Spinal cord (tissue), 10 donors: ENCODE data around the gene RPS17. TPM values are rescaled to one million over a fixed set of nuclear protein-coding genes. Genes with fewer than 3 reads are reported as not detected.
A peak's percentile ranks its signal among the peaks of the same experiment; 100 is the strongest.
"Not testable (repeated sequence)": the region's sequence is repeated elsewhere in the genome, so short reads cannot be mapped to it uniquely, and the experiment has no call there.

Experiments used
- DNase-seq, 6 donors: peaks; one replicate each; pipeline versions ENCODE4 v3.0.0 to v3.0.0-alpha.2; 2013 to 2015; ENCODE audit warnings: low spot score in 6 of 6, low read depth in 4 of 6
- H3K27ac ChIP-seq: one replicate; pipeline ENCODE4 v1.5.1; 2013; ENCODE audit warnings: low read depth, low read length, control low read depth
- H3K27me3 ChIP-seq: one replicate; pipeline ENCODE4 v1.6.1; 2013; ENCODE audit warnings: low read length; ENCODE audit not compliant: control insufficient read depth, insufficient read depth
- H3K36me3 ChIP-seq: one replicate; pipeline ENCODE4 v1.6.1; 2013; ENCODE audit warnings: low read length; ENCODE audit not compliant: control insufficient read depth, insufficient read depth
- H3K4me1 ChIP-seq: one replicate; pipeline ENCODE4 v1.6.1; 2013; ENCODE audit warnings: low read length; ENCODE audit not compliant: control insufficient read depth, insufficient read depth
- H3K4me3 ChIP-seq: one replicate; pipeline ENCODE4 v1.5.1; 2013; ENCODE audit warnings: low read depth, low read length, control low read depth
- H3K9me3 ChIP-seq: one replicate; pipeline ENCODE4 v1.6.1; 2013; ENCODE audit warnings: low read length; ENCODE audit not compliant: control insufficient read depth, insufficient read depth
- WGBS: methylation state at CpG from one replicate; pipeline ENCODE4 v1.1.5; 2013; ENCODE audit warnings: missing lambda C conversion rate; ENCODE audit not compliant: insufficient coverage; 5-methylcytosine and 5-hydroxymethylcytosine counted together
- polyA plus RNA-seq, 2 donors: library from polyadenylated mRNA; unstranded; fragments of 120-200 nt; gene quantifications; one replicate each; pipeline ENCODE4 v1.2.1, GENCODE V29; 2013; ENCODE audit not compliant: insufficient read length in 2 of 2
- total RNA-seq, 2 donors: library from RNA; depleted of rRNA in 1 of 2; stranded (reverse); fragments of 120-200 nt in 1 of 2; fragments of >200 nt in 1 of 2; gene quantifications; one replicate each; pipeline versions ENCODE4 v1.2.3 to v1.2.4, GENCODE V29; 2013 to 2014
- donor health status: healthy.

Gene RPS17
- total and polyA plus RNA-seq, 4 donors = 815 to 2,786 (median 1,234) TPM

DNA sequence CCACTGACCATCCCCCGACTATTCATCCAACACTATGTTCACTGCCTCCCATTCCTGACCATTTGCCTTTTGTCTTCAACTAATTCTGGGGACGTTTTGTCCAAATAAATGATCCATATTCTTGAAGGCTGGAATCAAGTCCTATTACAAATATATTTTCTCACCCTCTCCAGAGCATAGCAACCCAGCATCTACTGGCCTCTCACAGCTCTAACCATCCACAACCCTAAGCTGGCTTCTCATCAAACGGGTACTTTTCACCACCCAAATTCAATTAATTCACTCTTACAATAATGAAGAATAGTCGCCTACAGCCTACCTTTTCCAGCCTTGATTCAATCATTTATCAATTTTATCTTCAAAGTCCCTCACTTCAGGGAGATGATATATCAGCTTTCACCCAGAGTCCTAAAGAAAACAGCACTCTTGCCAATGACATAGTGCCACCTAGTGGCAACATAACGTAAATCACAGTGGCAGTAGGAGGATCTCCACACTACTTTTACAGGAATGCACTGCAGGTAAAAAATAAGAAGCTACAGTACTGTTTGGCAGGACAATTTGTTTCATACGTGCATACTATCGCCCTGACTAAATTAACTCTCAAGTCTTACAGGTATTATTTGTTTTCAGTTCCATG is 37.4 kb downstream of the RPS17 start:
- H3K27ac ChIP-seq, H3K4me1 ChIP-seq, H3K9me3 ChIP-seq, DNase-seq, H3K36me3 ChIP-seq, H3K4me3 ChIP-seq, H3K27me3 ChIP-seq: not testable (repeated sequence)
- WGBS = 100% methylated on average over 1 of the region's 7 CpGs

DNA sequence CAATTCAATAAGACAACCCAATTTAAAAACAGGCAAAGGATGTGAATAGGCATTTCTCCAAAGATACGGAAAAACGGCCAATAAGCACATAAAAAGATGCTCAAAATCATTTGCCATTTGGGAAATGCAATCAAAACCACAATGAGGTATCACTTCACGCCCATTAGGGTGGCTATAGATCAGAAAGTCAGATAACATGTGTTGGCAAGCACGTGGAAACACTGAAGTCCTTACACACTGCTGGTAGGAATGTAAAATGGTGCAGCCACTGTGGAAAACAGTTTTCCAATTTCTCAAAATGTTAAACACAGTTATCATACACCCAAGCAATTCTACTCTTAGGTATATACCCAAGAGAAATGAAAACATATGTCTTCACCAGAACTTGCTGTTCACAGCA is 39.5 kb downstream of the RPS17 start:
- not testable (repeated sequence) for H3K4me3 ChIP-seq, H3K36me3 ChIP-seq, H3K4me1 ChIP-seq, H3K9me3 ChIP-seq, H3K27me3 ChIP-seq, H3K27ac ChIP-seq
- peak in 1 of 6 donors; percentile 1 for DNase-seq
- WGBS = no CpG with 5 or more reads among the region's 4 CpGs

DNA sequence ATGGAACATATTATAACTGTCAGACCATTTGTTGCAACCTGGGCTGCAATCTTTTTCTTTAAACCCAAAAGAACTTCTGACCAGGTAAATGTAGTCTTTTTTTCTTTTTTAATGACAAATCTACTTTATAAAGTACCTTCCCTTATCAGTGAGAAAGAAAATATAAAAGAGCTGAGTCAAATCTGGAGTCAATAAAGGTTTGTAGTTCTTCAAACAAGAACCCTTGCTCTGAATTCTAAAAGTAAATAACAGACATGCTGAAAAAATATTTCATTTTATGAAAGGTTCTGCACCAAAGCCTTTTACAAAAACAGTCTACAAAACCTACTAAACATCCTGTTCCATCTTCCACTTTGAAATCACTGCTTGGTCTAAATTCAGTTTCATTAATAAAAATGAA is 42.3 kb downstream of the RPS17 start:
- H3K27me3 ChIP-seq, H3K4me1 ChIP-seq, H3K36me3 ChIP-seq, H3K9me3 ChIP-seq, DNase-seq, H3K4me3 ChIP-seq, H3K27ac ChIP-seq: not testable (repeated sequence)

DNA sequence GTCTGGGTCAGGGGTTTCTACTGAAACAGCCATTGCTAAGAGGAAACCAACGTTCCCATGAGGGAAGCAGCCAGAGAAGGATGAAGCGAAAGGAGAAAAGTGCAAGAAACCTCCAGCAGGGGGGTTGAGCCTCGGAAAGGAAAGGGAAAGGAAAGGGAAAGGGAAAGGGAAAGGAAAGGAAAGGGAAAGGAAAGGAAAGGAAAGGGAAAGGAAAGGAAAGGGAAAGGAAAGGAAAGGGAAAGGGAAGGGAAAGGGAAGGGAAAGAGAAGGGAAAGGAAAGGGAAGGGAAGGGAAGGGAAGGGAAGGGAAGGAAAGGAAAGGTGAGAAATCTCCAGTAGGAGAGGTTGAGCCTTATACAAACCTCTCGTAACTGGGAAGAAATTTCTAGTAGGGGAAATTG is 52.0 kb downstream of the RPS17 start:
- 75% methylated on average over 3 of the region's 4 CpGs for WGBS
- not testable (repeated sequence) for H3K4me1 ChIP-seq, H3K4me3 ChIP-seq, H3K36me3 ChIP-seq, H3K27me3 ChIP-seq, H3K9me3 ChIP-seq, H3K27ac ChIP-seq
- DNase-seq = peak in 1 of 6 donors; percentile 1

DNA sequence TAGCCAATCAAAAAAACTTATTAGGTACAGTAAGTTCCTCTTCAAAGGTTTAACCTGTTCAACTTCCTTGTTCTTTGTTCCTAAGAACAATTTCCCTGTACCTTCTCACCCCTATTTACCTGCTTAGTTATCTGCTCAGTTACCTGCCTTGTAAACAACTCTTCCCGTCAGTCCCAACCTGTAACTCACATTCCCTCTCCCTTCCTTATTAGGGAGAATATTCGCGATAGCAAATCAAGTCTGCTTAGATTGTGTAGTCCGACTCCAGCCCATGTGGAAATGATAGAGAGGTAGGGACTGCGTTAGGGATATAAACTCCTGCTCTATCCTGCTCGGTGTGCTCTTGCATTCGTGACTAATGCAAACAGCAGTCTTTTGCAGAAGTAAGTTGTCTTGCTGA is 53.2 kb downstream of the RPS17 start:
- not testable (repeated sequence) for H3K27ac ChIP-seq, H3K4me1 ChIP-seq, H3K4me3 ChIP-seq, H3K27me3 ChIP-seq, H3K9me3 ChIP-seq, DNase-seq, H3K36me3 ChIP-seq
- no CpG with 5 or more reads among the region's 7 CpGs for WGBS

Other genes with a start within 250 kb of the RPS17 start
- gene GOLGA6L10, start 191.0 kb downstream of the RPS17 start, total RNA-seq = 1 to 10 TPM; 2.3 to 4.0 TPM
- gene GOLGA6L10, start 191.0 kb downstream of the RPS17 start, polyA plus RNA-seq = 1 to 10 TPM; 3.8 to 8.1 TPM
- gene GOLGA6L9, start 110.6 kb downstream of the RPS17 start, total RNA-seq = 1 to 10 TPM; 4.3 to 6.1 TPM
- 10 to 100 TPM in 1 of 2 donors, 1 to 10 TPM in 1; 7.9 to 13.2 TPM for gene GOLGA6L9, start 110.6 kb downstream of the RPS17 start, polyA plus RNA-seq
- 10 to 100 TPM in 1 of 2 donors, 1 to 10 TPM in 1; 5.1 to 11.0 TPM for gene CPEB1, start 106.9 kb upstream of the RPS17 start, total RNA-seq
- gene CPEB1, start 106.9 kb upstream of the RPS17 start, polyA plus RNA-seq = 1 to 10 TPM; 8.1 to 8.2 TPM
- gene AP3B2, start 169.4 kb upstream of the RPS17 start, total RNA-seq = 10 to 100 TPM; 19.3 to 36.4 TPM
- gene AP3B2, start 169.4 kb upstream of the RPS17 start, polyA plus RNA-seq = 100 to 1,000 TPM; 107 to 138 TPM